GM19463 (cell line): ENCODE data around the gene ARNT2.

Experiments
- ATAC-seq: cut with Tn5 transposase; IDR thresholded peaks from one replicate; pipeline ENCODE4 v1.9.1; 2021; ENCODE audit warnings: mild to moderate bottlenecking, moderate library complexity; ENCODE audit not compliant: unreplicated experiment

ARNT2 gene

DNA sequence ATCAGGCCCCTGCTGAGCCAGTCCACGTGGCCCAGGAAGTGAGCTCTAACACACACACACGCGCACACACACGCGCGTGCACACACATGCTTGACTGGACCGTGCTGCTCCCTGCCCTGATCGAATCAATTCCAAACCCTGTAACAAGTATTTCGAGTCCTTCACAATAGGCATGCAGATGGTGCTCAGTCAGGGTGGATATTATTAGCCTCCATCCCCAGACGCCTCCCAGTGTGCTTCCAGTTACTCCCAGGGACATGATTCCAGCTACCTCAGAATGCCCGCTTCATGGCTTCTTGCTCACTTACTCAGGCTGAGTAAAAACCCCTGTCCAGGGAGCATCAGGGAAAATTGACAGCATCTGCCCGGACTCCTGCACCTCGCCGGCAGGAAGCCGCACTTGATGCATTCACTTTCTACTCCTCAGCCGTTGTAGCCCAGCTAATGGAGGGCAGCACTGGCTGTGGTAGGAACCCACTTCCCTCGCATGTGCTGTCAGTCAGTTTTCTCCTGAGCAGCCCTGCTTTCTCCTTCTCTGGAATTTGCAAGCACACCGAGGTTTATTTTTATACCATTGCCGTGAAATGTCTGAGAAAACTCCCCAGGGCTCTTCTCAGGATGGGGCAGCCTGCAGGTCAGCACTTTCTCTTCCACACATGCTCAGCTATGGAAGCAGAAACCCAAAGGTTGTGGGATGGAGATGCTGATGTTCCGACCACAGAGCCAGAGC lies 164.9 kb downstream of the ARNT2 start:
- ATAC-seq = no peak

DNA sequence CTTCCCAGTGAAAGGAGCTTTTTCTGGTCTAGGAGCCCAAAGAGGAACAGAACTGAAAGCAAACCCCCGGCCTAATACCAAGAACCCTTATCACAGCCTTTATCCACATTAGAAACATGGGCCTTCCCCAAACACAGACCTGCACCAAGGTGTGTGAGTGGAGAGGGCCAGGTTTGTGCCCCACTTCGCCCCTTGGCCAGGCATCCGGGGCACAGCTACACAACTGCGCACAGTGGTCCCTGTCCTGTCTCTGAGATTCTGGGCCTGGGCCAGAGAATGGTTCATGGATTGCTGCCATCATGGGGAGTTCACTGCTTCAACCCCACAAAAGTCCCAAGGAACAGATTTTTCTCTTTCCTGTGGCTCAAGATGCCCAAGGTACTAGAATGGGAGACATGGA lies 165.5 kb downstream of the ARNT2 start:
- no peak for ATAC-seq

DNA sequence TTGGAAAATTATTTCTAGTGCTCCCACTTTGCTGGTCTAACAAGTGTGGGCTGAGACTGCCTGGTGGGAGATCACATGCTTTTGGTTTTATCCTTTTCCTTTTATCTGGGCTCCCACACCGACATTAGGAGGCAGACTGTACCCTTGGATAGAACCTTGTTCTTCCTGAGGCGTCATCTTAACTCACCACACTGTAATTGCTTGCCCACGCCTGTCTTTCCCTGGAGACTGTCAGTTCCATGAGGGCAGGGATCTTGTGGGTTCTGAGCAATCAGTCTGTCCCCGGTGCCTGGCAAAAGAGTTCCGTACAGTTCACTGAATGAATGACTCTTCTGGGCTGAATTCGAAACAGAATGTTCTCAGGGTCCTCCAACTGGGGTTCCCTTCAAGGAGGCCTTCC lies 166.4 kb downstream of the ARNT2 start:
- no peak for ATAC-seq

DNA sequence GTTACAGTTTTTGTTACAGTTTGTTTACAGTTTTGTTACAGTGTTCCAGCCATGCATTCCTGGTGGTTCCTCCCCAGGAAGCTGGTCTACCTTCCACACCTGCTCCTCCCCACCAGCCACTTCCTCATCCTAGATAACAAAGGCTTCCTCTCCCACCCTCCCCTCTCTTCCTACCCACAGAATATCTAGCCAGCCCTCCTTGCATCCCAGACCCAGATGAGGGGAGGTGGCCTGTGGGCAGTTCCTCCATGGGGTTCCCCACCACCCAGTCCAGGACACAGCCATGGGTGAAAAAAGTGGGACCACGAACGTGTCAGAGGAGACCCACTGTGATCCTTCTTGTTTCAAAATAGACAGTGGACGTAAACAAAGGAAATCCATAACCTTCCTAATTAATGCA lies 168.2 kb downstream of the ARNT2 start:
- ATAC-seq = no peak

DNA sequence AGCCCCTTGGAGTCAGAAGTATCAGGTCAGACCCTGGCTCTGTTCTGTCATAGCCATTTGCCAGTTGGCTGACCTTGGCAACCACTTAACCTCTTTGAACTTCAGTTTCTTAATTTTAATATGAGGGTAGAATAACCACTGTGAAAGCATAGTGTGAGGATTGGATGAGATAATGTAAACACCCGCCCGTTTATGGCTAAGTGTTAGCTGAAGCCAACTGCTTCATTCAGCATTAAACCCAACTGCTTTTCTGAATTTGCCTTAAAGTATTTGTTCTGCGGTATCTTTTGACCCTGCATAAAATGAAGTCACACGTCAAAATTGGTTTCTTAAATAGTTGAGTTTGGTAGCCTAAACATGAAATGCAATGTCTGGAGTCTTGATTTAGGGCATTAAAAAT lies 169.4 kb downstream of the ARNT2 start:
- ATAC-seq = no peak

DNA sequence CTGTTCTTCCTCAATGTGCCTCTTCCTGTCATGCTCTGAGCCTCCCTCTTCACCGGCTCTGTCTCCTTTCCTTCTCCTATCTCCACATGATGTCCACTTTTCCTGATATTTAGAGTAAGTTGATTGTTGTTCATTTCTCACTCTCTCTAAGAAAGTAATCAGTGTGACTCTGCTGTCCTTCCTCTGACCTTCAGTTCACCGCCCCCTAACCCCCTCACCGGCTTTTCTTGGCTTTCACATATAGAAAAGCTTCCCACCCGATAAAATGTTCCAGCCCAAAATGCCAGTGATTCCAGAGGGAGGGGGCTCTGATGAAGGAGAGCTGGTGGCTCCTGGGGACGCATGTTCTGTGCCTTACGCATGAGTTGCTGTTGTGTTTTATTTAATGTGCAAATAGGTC lies 170.4 kb downstream of the ARNT2 start:
- ATAC-seq = no peak

DNA sequence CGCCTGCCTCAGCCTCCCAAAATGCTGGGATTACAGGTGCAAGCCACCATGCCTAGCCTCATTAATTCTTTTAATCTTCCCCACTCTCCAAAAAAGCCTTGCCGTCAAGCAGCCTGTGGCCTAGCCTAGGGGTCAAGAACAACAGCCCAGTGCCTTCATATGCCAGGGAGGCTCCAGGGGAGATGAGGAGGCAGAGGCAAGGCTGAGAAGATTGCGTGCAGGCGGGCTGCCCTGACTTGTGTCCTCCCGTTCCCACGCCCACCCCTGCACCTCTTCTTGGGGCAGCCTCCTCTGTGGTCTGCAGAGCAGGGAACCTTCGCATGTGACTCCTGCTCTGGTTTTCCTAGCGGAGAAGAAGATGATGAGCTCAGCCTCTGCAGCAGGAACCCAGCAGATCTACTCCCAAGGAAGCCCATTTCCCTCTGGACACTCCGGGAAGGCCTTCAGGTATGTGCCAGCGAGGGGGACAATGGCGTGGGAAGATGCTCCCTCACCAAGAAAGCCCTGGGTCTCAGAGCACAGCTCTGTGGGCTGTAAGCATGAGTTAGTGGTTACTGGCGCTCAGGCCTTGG lies 172.4 kb downstream of the ARNT2 start:
- no peak for ATAC-seq

DNA sequence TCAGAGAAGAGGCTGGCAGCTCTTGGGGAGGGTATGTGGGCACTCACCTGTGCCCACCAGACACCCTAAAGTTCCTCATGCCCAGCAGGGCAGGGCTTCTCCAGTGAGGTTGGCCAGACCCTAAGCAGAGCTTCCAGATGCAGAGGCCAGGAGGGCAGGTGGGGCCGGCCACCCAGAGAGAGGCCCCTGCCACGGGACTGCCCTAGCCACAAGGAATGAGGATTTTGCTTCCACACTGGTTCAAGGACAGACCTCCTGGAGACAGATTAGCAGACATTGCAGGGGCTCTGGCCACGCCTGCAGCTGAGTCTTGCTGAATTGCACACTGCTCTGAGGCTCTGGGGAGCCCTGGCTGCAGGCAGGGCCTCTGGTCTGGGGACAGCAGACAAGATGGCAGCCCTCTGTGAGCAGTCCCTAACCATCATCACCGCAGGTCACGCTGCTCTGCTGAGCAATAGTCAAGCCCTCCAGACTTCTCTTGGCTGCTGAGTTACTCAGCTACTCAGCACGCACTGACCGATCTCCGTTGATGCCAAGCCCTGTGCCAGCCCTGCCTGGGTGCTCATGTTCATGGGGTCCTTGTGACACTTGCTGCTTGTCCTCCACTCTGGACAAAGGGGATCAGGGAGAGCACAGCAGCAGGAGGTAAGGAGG lies 173.5 kb downstream of the ARNT2 start:
- ATAC-seq = no peak

DNA sequence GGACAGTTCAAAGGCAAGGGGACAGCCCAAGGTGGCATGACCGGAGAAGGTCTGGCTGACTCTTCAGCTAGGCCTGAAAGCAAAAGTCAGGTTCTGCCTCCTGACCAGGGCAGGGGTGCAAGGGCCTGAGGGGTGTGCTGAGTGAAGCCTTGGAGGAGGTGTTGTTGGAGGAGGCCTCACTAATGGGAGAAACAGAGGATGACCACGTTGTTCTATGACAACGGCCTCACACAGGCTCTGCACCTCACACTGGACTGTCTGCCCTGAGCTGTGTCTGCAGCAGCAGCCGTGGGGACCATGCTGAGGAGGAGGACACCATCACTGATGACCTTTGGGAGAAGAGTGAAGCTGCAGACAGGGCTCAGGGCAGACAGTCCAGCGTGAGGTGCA lies 174.0 kb downstream of the ARNT2 start:
- ATAC-seq = no peak

DNA sequence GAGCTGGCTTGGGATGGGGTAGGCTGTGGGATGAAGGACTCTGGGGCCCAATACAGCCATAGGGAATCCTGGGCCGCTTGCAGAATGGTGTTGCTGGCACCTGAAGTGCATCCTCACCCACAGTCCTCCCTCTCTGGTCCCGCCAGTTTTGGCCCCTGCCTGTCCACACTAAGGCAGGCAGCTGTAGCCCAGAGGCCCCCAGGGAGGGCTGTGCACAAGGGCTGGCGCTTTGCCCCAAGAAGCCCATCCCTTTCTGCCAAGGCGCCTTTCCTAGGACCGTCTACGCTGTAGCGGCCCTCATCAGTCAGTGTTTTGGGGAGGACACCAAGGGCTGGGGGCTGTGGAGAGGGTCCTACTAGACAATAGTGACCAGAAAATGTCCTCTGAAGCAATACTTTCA lies 174.7 kb downstream of the ARNT2 start:
- ATAC-seq = no peak

DNA sequence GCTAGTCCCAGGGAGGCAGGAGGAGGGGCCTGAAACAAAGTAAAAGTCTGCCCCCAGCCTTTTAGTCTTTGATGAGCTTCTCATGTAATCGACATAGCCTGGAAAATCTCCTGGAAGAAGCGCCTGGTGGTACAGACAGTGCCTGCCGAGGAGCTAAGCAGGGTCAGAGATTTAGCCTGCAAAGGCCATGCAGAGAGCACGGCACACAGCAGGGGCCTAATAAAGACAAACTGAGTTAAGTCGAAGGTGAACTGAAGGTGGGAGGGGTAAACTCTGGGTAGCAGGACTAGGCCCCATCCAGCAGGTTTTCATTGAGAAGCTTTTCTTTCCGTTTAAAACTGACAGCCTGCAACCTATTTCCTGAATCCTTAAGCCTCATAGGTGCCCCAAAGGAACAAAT lies 175.4 kb downstream of the ARNT2 start:
- ATAC-seq = no peak

DNA sequence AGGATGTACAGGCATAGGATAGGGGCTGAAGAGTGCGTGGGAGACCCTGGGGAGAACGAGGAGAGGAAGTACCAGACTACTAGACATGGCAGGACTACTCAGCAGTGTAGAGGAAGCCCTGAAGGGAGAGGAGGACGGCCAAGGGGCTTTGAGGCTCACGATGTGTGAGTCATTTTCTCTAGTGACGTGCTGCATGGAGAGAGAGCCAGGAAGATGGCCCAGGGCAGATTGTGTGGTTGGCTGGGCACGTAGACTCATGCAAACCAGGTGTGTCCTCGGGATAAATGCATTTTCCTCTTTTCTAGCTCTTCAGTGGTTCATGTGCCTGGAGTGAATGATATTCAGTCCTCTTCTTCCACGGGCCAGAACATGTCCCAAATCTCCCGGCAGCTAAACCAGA lies 175.9 kb downstream of the ARNT2 start:
- ATAC-seq = no peak

DNA sequence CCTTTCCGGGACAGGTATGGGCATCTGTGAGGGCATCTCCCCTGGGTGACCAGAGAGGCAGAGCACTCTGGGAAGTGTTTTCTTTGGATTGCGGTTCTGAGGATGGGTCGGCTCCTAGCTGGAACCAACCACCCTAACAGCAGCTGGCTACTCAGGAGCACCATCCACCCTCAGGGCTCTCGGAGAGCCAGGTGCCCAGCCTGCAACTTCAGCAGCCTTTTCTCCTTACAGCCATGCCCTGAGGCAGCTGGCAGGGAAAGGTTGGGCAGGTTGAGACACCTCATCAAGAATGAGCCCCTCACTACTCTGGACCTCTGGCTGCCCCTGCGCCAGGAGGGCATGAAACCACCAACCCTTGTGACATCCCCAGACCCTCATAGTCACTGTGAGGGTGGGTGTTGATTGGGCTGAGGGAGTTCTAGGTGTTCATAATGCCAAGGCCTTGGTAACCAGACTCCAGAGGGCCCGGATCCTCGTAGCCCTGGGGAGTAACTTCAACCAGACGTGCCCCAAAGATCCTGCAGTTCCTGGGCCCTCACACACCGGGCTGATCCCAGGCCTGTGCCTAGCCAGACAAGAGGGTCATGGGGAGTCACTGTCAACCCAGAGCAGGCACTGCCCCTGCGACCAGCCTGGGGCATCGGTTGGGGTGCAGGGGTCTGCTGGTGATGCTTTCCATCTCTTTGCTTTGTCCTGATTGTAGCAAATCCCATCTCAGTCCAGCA lies 176.5 kb downstream of the ARNT2 start:
- no peak for ATAC-seq

DNA sequence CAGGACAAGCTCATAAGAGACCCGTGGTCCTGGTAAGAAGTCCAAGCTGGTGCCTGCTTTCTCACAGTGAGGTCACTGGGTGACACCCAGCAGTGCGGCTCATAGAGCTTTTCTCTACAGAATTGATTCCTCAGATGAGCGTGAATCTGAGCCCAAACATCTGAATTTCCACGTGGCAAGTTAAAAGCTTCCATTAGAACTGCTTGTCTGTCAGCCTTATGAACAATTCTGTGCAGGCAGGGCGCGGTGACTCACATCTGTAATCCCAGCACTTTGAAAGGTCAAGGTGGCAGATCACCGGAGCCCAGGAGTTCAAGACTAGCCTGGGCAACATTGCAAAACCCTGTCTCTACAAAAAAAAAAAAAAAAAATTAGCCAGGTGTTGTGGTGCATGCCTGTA lies 177.8 kb downstream of the ARNT2 start:
- no peak for ATAC-seq

DNA sequence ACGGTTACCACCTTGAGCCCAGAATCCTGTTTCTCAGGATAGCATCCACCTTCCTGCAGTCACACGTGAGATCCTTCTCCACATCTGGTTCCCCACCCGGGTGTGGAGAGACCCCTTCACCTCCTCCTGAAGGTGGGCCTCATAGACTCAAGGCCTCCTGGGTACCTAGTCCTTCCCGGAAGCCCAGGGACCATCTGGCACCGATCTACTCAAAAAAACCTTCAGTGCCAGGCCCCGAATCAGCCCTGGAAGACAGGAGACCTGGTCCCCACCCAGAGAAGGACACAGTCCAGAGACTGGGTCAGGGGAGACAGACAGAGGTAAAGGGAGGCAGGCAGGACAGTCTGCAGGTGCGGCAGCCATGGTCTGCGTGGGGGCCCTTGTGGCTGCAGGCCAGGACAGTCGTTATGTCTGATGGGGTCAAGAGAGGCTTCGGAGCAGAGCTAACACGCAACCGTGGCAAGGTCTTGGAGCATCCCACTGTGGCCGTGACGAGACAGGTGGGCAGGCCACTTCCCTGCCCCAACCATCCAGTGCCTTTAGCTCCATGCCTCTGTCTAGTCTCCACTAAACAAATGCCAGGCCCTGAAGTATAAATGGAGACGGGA lies 178.7 kb downstream of the ARNT2 start:
- ATAC-seq = no peak

DNA sequence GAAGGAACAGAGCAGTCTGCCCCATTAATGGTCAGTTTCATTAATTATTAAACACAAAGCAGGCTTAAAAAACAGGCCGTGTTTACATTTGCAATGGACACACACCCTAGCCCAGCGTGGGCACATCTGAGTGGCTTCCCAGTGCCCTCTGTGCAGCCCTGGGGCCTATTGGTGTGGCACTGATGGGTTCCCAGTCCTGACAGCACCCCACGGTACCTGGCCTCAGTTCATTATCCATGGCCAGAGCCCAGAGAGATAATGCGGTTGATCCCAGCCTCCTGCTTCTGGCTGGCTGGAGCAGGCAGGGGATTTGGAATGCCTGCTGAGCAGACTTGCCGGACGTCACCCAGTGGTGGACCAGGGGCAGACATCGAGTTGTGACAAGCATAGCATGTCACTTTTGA lies 180.4 kb downstream of the ARNT2 start:
- ATAC-seq = no peak

DNA sequence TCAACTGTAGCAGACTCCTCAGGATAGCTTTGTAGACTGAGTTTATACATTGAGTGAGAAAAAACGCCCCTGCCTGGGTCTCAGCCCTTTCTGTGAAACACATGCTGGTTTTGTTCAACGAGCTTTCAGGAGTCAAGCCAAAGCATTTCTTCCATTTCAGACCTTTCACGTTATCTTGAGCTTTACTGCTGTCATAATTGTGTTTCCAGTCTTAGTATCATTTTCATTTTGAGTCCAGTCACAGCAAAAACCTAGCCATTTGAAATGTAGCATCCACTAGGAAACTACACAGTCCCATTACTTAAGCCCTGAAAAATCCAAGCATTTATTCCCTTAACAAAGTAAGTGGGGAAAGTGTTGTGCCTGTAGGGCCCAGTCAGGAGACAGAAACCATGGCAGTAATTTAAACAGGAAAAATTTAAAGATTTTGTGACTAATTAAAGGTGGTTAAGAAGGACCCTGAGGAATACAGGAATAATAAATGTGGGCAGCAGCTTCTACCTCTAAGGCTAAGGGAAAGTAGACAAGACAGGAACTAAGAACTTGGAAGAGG lies 180.9 kb downstream of the ARNT2 start:
- ATAC-seq = no peak

DNA sequence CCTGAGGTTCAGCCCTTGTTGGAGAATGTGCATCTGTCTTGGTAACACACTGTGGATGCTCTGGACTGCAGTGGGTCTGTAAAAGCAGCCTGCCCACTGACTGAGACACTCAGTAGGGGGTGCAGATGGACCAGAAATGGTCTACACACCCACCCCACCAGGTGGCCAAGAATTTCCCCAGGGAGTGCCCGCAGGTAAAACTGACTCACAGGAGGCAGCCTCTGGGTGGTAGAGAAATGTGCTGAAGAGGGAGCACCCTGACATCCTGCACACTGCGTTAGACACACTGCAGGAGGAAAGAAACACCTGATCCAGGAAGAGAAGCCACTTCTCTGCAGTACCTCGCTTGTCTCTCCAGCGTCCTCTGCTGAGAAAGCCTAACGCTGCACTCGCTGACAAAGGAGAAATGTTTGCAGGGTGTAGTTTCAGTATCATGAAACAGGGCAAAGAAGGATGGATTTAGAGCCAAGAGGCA lies 181.4 kb downstream of the ARNT2 start:
- no peak for ATAC-seq

DNA sequence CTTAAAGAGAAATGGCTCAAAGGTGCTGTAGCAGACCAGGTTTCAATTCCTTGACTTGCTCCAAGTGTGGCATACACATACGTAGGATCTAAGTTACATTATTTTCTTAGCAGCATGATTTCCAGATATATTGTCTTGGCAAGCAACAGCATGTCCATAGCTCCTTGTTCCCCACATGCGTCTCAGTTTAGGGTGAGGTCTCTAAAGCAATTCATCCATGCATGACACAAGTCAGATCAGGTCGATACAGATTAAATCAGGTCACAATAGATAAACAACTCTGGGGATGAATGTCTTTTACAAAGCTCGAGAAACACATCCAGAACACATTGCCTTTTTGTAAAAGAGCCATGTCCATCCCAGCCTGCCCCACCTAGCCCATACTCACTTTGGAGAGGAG lies 182.0 kb downstream of the ARNT2 start:
- ATAC-seq = no peak

DNA sequence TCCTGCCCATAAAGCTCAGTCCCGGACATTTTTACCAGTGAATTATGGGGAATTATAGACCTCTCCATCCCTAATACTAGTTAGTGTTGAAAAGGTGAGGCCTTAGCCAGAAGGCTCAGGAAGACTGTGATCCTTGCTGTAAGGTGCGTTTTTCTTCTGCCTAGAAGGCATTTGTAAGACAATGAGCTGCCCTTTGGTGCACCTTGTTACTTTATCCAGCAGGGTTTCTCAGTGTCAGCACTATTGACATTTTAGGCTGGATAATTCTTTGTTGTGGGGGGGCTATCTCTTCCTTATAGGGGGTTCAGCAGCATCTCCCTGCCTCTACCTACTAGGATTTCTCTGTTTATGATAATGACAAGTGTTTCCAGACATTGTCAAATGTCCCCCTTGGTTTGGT lies 182.8 kb downstream of the ARNT2 start:
- ATAC-seq = no peak

DNA sequence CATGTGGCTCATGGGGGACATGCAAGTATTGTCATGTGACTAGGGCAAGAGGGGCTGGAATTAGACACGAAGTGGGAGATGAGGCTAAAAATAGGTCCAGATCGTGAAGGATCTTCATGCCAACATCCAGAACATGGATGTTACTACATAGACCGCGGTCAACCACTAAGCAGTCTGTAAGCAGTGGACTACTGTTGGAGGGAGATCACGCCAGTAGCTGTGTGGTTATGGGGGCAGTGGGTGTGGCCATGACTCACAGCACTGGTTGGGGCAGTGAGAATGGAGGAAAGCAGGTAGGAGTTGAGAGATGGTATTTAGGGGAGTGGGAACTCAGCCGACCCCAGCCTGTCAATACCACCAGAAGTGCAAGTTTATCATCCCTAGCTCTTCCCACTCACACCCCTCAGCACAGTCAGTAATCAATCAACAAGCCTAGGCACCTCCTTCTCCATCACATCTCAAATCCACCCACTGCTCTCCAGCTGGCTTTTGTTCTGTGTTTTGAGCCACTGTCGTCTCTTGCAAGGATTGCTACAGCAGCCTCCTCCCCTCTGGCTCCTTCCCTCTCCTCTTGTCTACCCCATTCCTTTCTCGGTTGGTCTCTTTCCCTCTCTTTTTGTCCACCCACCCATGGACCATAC lies 183.8 kb downstream of the ARNT2 start:
- no peak for ATAC-seq
